ENCODE results near the gene KIAA0232.
"Not testable (repeated sequence)": the region's sequence is repeated elsewhere in the genome, so short reads cannot be mapped to it uniquely, and the experiment has no call there.

Gene KIAA0232

GRCh38 chr4:6756345-6756744, 26.2 kb upstream of the KIAA0232 start:
- DNase-seq = not testable (repeated sequence)

- DNase-seq = no peak
Measured at GRCh38 chr4:6758728-6759127, 23.8 kb upstream of the KIAA0232 start.

- no peak for DNase-seq
Measured at GRCh38 chr4:6760865-6761264, 21.7 kb upstream of the KIAA0232 start.

- DNase-seq = no peak
Measured at GRCh38 chr4:6761649-6762615, 20.6 kb upstream of the KIAA0232 start.

GRCh38 chr4:6763330-6763851, 19.1 kb upstream of the KIAA0232 start:
- DNase-seq = no peak

GRCh38 chr4:6764976-6765620, 17.4 kb upstream of the KIAA0232 start:
- DNase-seq = no peak

- DNase-seq = no peak
Measured at GRCh38 chr4:6765703-6766102, 16.8 kb upstream of the KIAA0232 start.

- DNase-seq = no peak
Measured at GRCh38 chr4:6767386-6767747, 15.2 kb upstream of the KIAA0232 start.

GRCh38 chr4:6767748-6768538, 14.6 kb upstream of the KIAA0232 start:
- DNase-seq = no peak

- no peak for DNase-seq
Measured at GRCh38 chr4:6768539-6768905, 14.0 kb upstream of the KIAA0232 start.

GRCh38 chr4:6769233-6769988, 13.1 kb upstream of the KIAA0232 start:
- DNase-seq = no peak

- DNase-seq = no peak
Measured at GRCh38 chr4:6769989-6770420, 12.5 kb upstream of the KIAA0232 start.

GRCh38 chr4:6770581-6771228, 11.8 kb upstream of the KIAA0232 start:
- DNase-seq = no peak

- no peak for DNase-seq
Measured at GRCh38 chr4:6771229-6771671, 11.3 kb upstream of the KIAA0232 start.

- DNase-seq = no peak
Measured at GRCh38 chr4:6772223-6772928, 10.2 kb upstream of the KIAA0232 start.

- DNase-seq = no peak
Measured at GRCh38 chr4:6773106-6773505, 9.4 kb upstream of the KIAA0232 start.

GRCh38 chr4:6773616-6774540, 8.6 kb upstream of the KIAA0232 start:
- no peak for DNase-seq

GRCh38 chr4:6775746-6776145, 6.8 kb upstream of the KIAA0232 start:
- no peak for DNase-seq

- no peak for DNase-seq
Measured at GRCh38 chr4:6776920-6777635, 5.4 kb upstream of the KIAA0232 start.

Measured in NCI-H2029 (cell line).